Omental fat pad (tissue), 4 donors: ENCODE measurements around the gene MTNR1A. TPM values are rescaled to one million over a fixed set of nuclear protein-coding genes. Genes with fewer than 3 reads are reported as not detected.

ENCODE experiments used
- ATAC-seq: fragments of 150-250 bp; one replicate; pipeline ENCODE4 v1.9.1; 2016; ENCODE audit warnings: mild to moderate bottlenecking, moderate library complexity; ENCODE audit not compliant: low FRiP score
- DNase-seq: peaks from one replicate; pipeline ENCODE4 v3.0.0-alpha.2; 2019; ENCODE audit warnings: low spot score
- CTCF ChIP-seq, 3 donors: fragments of 450-650 bp; IDR thresholded peaks; one replicate each; pipeline ENCODE4 v1.5.1; 2016 to 2017; ENCODE audit warnings: antibody characterized with exemption in 3 of 3, mild to moderate bottlenecking in 3 of 3, moderate library complexity in 2 of 3
- total RNA-seq, 4 donors: library from RNA; depleted of rRNA; stranded (reverse); fragments of >200 nt; gene quantifications; one replicate each; pipeline ENCODE4 v1.1.0, GENCODE V29; 2016

The MTNR1A gene
- total RNA-seq, 4 donors from 2014 or later = not detected

- no peak for DNase-seq
- ATAC-seq = no peak
- no peak for TF ChIP-seq CTCF (IDR thresholded peaks at IDR 0.05)
Observed at GRCh38 chr4:186553717-186554116, 1.6 kb downstream of the MTNR1A start.

- ATAC-seq = no peak
- no peak for DNase-seq
- no peak for TF ChIP-seq CTCF (IDR thresholded peaks at IDR 0.05)
Observed at GRCh38 chr4:186551849-186552248, 3.5 kb downstream of the MTNR1A start.

GRCh38 chr4:186545436-186545835 is 9.9 kb downstream of the MTNR1A start:
- TF ChIP-seq CTCF (IDR thresholded peaks at IDR 0.05) = no peak
- ATAC-seq = no peak
- DNase-seq = no peak

GRCh38 chr4:186543206-186543605 is 12.2 kb downstream of the MTNR1A start:
- DNase-seq = no peak
- no peak for ATAC-seq
- no peak for TF ChIP-seq CTCF (IDR thresholded peaks at IDR 0.05)

- no peak for TF ChIP-seq CTCF (IDR thresholded peaks at IDR 0.05)
- no peak for DNase-seq
- no peak for ATAC-seq
Observed at GRCh38 chr4:186541801-186542200, 13.6 kb downstream of the MTNR1A start.

- no peak for DNase-seq
- no peak for TF ChIP-seq CTCF (IDR thresholded peaks at IDR 0.05)
- no peak for ATAC-seq
Observed at GRCh38 chr4:186537843-186538521, 17.4 kb downstream of the MTNR1A start.

- ATAC-seq (no peak), DNase-seq (no peak)
- no peak for TF ChIP-seq CTCF (IDR thresholded peaks at IDR 0.05)
Observed at GRCh38 chr4:186536285-186536684, 19.1 kb downstream of the MTNR1A start.
